Activated CD4-positive, CD25-positive, alpha-beta regulatory T cell treated with anti-CD3 and anti-CD28 coated beads, Interleukin-2, amount 50 U/mL, for 24 hours (primary cell): Measurements from ENCODE around the gene CAPN10.

ENCODE experiments used
- ATAC-seq, 2 donors: fragments of 150-1000 bp; cut with Tn5 transposase; one replicate each; pipeline ENCODE4 v1.10.0; 2021; ENCODE audit warnings: mild to moderate bottlenecking in 1 of 2, moderate library complexity in 1 of 2

Gene CAPN10

DNA sequence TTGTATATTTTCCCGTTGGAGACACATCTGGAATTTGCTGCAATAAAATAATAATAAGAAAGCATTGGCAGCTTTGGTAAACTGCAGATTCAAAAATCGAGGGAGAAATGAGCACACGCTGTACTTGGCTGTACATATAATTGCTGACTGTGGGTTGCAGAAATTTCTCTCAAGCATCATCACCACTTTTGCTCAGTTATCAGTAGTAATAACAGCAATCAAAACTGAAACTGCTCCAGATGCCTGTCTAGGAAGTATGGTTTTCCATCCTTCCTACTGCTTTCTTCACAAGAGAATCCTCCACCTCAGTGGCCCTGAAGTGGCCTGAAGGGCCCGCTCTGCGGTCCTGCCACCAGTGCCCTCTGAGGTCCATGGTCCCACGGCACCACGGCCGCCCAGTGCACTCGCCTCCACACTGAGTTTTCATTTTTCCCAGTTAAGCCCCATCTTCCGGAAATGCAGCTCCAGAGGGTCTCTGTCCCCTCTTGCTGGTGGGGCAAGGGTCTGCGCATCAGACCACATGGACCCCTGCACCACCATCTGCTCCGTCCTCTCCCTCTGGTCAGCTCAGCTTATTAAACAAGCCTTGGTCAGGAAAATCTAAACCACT is 22.5 kb upstream of the CAPN10 start:
- no peak for ATAC-seq

DNA sequence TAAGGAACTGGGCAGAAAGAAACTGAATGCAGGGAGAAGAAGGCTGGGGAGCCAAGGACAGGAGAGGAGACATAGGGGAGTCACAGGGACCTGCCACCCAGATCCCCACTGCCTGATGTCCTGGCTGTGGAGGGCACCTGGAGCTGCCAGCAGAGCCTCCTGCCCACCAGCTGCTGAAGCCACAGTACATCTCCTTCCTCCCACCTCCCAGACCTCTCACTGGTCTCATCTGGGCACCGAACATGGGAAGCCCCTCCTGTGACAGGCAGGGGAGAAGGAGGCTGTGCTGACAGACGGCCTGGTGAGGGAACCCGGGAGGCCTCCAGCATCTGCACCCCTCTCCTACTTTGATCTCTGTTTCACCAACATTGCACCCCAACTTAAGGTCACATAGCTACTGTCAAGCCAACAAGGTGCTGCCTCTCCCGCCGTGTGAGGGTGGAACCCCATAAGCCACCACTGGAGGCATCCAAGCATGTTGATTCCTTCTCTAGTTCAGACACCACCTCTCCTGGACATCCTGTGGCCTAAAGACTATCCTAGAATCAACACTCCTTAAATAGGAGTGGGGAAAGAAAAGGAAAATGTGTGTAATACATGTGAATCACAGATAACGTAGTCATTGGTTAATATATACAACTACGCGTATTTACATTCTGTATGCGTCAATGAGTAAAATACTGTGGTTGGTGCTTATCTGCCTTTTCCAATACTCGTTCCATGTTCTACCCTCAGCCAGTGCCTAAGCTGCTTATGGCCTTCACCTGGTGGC is 21.8 kb upstream of the CAPN10 start:
- ATAC-seq: peak in 1 of 2 donors; percentile 5

DNA sequence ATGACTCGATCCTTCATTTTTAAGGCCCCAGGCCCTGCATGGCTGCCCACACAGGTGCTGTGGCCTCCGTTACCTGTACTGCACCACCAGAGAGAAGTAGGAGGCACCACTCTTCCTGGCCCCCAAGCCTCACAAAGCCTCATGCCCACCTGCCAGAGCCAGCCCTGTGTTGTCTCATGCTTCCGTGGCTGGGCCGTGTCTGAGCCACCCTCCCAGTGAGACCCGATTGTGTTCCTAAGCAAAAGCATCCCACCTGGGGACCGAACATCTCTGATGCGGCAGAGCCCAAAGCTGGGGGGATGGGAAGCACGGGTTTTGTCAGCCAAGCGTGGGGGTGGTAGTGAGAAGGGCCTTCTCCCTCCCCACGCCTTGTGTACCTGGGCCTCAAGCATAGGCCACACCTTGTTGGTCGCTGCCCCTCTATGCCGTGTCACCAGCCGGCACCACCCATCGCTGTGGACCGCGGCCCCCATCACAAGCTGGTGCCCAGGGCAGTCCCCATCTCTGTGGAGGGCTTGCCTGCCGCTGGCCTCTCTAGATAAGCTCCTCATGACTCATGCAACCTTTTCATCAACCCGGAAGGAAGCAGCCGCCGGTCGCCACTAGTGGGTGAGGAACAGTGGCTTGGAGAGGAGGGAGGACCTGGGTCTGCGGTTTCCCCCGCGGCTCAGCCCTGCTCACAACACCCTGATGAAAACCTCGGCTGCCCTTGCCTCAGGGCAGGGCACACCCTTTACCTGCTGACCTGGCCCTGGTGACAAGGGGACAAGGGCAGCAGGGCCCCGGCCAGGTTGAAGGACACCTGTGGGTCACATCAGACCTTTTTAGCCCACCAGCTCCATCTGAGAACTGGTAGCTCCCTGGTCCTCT is 21.0 kb upstream of the CAPN10 start:
- peak; percentile 51 to 54 for ATAC-seq

DNA sequence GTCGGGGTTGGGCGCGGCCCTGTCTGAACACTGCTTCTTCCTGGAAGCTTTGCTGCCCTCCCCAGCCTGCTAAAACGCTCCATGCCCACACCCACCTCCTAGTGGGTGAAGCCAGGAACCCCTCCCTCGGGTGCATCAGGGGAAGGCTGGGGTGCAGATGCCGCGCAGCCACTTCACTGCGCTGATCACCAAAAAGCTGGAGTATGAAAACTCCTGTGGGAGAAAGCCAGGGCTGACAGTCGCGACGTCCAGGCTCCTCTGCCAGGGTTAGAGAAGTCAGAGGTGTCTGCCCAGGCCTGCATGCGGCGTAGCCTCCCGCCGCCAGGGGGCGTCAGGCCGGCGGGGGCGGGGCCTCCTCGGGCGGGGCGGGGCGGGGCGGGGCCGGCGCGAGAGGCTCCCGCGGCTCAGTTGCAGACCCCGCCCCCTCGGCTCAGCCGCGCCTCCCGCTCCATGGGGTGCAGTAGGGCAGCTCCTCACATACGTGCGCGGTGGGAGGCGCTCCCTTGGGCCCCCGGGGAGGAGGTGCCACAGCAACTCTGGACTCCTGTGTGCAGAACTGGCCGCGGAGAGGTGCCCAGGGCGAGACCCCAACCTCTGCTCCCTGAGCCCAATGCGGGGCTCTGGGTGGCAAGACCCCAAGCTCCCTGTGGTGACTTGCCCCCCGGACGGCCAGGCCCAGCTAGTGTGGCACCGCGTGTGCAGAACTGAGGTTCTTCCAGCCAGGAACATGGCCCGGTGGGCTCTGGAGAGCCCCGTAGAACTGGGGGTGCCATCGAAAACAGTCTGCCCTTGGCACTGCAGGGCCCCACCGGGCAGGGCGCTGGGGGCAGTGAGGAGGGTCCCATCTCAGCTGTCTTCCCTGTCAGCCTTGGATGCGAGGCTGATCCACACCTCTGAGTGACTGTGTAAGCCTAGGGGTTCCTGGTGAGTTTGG is 20.1 kb upstream of the CAPN10 start:
- peak; percentile 58 to 69 for ATAC-seq

DNA sequence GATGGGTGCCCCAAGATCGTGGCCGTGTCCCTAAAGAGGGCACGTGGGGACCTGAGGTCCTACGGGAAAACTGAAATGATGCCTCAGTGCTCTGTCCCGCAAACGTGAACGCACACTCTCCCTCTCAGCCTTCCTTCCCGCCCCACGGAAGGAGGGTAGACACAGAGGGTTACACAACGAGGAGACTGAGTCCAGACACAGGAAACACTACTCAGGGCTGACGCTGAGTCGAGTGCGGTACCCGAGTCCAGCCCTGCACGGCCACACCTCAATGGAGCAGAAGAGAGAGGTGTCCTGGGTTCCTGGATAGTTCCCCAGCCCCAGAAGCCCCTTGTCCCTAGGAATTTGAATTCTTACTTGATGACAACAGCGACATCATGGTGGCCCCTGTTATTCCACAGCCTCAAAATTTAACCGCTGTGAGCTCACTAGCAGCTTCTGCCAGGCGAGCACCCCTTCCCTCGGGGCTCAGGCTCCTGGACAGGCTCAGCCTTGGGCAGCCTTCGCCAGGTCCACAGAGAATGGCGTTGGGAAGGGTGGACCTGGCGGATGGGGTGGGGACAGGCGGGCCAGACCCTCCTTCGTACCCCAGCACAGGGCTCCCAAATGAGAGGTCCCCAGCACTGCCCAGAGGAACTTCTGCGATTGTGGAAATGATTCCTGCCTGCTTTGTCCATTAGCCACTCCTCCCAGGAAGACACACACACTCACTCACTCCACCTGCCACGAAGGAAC is 19.2 kb upstream of the CAPN10 start:
- ATAC-seq: no peak

DNA sequence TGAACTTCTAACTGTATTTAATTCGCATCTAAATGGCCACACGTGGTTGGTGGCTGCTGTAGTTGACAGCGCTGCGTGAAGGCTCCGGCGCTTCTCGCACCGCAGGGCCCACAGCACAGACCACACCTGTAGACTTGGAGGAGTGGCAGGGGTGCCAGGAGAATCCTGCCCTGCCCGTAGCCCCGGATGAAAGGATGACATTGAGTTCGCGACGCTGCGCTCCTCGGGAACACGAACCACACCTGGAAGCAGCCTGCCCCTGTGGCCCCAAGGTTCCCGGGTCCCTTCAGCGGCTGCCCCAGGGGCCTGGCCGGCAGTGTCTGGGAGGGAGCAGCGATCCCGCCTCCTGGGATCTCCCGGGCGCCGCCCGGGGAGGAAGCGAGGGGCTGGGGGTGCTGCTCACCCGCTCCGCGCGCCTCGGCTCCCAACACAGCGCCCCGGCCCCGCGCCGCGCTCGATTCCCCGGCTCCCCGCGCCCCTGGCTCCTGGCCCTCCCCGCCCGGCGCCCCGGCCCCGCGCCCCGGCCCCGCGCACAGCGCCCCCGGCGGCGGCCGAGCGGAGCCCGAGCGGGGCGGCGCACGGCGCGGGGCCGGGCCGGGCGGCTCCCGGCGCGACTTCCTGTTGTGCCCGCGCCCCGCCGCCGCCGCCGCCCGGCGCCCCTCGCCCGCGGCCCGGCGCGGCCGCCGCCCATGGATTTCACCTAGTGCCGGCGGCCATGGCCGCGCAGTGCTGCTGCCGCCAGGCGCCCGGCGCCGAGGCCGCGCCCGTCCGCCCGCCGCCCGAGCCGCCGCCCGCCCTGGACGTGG is 18.5 kb upstream of the CAPN10 start, which contains the start of gene RNPEPL1:
TSS of gene RNPEPL1 (plus strand) at position 613 of the 806 bp plus-strand sequence. CDS start at position 716, 103 bp downstream.
- peak; percentile 33 for ATAC-seq

DNA sequence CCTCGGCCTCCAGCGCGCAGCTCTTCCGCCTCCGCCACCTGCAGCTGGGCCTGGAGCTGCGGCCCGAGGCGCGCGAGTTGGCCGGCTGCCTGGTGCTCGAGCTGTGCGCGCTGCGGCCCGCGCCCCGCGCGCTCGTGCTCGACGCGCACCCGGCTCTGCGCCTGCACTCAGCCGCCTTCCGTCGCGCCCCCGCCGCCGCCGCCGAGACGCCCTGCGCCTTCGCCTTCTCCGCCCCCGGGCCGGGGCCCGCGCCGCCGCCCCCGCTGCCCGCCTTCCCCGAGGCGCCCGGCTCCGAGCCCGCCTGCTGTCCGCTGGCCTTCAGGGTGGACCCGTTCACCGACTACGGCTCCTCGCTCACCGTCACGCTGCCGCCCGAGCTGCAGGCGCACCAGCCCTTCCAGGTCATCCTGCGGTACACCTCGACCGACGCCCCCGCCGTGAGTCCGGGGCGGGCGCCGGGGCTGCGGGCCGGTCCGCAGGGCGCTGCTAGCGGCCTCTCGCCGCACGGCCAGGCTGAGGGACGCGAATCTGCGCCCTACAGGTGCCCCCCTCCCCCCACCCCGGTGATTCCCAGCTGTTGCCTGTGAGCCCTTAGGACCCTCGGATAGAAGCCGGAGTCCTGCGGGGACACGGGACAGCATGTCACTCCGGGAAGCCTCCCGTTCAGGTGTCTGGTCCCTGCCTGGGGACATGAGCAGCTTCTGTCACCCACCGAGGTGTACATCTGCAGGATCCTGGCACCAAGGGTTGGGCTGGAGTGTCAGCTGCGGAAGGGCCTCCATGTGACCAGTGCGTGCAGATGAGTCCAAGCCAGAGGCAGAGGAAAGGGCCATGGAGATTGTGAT is 17.6 kb upstream of the CAPN10 start:
- ATAC-seq: no peak

DNA sequence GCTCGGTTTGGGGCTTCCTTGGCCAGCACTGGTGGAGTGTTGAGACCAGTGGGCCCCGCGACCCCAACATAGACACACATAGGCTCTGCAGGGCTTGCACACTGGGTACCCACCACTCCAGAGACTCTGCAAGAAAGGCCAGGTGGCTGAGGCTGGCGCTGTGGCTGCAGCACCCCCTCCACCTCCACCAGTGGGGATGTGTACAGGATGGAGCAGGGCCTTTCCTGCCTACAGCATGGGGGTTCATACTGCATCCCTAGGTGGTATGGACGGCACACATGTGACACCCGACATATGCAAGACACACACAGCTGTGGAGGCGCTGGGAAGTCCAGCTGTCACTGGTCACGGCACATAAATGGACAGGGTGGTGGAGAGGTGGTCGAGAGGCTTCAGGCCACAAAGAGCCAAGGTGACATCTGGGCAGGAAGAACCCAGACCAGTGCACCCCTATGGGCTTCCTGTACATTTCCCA is 17.0 kb upstream of the CAPN10 start:
- no peak for ATAC-seq

DNA sequence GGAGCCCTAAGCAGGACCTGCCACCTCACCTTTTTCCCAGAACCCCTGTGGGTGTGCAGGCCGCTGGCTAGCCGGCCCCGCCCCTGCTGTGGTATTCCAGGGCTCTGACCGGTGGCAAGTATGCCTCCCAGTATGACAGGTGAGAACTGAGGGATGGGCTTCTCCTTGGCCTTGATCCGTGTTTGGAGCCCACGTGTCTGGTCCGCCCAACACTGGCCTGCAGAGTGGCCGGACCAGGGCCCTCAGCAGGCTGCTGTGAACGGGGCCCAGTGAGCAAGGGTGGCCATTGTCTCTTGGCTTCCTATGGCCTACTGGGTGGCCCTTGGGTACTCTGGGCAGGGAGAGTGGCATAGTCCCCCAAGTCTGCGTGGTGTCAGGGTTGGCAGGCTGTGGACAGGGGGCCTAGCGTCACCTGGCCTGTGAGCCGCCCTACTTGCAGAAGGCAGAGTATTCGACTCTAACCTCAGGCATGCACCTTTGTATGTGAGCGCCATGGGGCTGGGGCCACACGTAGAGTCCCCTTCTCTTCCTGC is 16.5 kb upstream of the CAPN10 start:
- ATAC-seq: no peak

DNA sequence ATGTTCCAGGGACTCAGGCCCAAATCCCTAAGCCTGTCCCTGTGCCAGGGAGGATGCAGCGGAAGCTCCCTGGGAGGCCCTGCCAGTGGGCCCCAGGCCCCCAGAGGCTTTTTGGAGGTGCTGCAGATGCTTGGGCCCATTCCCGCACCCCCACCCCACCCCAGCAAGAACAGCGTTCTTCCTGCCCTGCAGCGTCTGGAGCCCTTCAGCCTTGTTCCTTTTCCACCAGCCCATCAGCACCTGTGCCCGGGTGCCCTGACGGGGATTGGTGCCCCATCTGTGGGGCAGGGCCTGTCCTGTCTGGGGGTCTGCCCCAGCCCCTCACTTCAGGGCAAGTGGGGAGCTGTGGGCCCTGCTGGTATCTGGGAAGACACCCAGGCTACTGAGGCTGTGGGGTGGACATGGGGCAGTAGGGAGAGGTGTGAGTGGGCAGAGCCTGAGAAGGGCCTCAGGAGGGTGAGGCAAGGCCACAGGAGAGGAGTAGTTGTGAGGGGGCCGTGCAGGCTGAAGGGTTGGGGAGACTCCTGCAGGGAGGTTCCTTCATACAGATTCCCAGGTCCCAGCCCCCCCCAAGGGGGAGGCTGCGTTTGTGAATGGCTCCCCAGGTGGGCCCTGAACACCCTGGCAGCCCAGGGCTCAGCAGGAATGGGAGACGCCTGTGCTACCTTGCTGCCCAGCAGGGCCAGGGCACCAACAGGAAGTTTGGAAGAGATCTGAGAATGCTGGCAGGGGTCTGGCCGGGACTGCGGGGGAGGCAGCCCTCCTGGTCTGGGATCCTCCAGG is 15.8 kb upstream of the CAPN10 start:
- no peak for ATAC-seq

DNA sequence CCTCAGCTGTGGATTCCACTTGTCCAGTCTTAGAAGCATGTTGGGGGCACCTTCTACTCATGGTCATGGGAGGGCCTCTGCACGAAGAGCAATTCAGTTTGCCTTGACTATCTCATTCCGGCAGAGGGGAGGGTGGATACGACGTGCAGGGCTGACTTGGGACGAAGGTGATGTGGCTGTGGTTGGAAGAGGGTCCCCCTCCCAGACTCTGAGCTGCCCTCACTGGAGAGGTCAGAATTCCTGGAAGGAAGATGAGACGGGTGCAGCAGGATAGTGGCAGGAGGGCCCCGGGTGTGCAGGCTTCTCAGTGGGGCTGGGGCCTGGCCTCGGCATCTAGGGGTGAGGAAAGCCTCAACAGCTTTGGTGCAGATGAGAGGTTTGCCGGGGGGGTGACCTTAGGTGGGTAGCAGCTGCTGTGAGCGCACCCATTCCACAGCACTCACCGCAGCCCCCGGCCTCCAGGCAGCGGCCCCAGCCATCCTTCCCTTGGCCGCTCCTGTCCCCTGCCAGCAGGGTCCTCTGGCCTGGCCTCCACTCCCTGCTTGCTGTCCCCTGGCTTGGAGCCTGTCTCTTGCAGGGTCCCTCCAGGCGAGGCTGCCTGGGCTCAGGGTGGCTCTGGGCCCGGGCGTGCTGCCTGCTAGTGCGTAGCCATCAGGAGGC is 15.1 kb upstream of the CAPN10 start:
- no peak for ATAC-seq

DNA sequence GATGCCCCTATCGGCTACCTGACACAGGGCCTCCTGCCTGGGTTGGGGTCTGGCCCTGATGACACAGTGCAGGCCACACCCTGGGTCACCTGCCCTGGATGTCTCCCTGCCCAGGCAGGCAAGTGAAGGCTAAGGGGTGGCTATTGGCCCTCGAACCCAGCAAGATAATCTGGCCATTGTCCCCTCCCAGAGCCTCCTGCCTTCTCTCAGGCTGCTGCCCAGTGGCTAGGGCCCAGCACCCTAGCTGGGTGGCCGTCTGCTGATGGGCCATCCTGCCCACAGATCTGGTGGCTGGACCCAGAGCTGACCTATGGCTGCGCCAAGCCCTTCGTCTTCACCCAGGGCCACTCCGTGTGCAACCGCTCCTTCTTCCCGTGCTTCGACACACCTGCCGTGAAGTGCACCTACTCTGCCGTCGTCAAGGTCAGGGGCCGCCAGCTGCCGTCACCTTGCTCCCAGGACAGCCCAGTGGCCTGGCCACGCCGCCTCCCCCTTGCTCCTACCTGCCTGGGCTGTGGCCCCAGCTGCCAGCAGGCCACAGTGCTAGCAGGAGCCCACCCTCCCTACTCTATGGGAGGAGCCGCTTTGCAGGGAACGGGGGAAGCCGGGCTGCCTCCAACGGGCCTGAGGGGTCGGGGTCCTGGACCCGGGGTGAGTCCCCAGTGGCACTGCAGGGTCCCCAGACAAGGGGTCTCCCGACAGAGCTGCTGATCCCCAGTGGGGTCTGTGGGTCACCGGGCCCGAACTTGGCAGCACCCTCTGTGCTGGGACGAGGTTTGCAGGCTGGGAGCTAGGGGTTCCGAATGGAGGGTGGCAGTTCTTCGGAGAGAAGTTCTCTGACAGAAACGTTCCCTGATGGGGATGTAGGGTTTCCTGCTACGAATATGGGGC is 14.1 kb upstream of the CAPN10 start:
- ATAC-seq: no peak

DNA sequence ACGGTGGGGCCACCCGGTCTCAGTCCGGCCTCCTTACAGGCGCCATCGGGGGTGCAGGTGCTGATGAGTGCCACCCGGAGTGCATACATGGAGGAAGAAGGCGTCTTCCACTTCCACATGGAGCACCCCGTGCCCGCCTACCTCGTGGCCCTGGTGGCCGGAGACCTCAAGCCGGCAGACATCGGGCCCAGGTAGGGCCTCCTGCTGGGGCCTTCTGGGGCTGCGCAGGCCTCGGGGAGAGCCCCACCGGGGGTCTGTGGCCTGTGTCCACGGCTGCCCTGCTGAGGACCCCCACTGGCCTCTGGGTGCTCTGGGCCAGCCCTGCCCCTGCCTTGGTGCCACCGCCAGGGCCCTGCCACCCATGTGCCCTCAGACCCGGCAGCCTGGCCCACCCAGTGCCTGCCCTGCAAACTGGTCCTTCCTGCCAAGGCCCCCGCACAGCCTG is 13.4 kb upstream of the CAPN10 start:
- no peak for ATAC-seq

DNA sequence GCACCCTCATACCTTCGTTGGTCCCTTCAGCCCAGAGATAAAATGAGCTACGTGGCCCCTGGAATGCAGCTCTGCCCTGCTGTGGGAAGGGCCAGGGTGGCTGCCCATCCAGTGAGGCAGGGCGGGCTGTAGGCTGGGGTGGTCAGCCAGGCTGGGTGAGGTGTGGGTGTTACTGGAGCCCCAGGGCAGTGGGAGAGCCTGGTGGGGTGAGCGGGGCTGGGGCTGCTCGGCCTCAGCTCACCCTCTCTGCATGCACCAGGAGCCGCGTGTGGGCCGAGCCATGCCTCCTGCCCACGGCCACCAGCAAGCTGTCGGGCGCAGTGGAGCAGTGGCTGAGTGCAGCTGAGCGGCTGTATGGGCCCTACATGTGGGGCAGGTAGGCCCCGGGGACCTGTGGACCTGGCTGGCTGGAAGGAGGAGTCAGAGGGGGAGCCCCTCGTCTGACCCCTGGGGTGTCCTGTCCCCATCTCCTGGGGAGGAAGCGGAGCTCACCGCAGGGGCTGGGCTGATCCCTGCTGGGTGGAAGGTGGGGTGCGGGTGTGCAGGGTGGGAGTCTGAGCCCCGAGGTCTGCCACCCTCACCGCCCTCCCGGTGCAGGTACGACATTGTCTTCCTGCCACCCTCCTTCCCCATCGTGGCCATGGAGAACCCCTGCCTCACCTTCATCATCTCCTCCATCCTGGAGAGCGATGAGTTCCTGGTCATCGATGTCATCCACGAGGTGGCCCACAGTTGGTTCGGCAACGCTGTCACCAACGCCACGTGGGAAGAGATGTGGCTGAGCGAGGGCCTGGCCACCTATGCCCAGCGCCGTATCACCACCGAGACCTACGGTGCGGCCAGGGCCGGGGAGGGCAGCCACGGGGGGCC is 12.8 kb upstream of the CAPN10 start:
- ATAC-seq: no peak

DNA sequence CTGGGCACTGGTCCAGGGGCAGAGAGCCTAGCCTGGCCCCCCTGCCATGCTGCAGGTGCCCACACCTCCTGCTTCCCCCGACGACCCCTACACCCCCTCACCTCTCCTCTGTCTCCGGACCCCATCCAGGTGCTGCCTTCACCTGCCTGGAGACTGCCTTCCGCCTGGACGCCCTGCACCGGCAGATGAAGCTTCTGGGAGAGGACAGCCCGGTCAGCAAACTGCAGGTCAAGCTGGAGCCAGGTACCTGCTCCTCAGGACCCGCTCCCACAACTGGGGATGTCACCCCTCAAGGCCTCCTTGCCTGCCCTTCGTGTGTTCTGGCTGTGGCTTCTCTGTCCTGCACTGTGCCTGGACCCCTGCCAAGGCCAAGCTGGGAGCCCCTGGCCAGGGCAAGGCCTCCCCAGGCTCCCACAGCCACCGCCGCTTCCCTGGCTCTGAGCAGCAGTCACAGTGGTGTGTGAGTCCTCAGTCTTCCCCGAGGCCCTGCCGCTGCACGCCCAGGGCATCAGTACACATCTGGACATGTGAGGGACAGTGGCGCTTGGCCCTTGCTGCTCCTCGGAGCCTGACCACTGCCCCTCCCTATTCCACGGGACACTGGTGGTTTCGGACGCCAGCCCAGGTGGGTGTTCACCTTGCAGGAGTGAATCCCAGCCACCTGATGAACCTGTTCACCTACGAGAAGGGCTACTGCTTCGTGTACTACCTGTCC is 12.0 kb upstream of the CAPN10 start:
- ATAC-seq: no peak
